GM23338 (cell line): Measurements from ENCODE around the gene NOX1. TPM values are rescaled to one million over a fixed set of nuclear protein-coding genes. Genes with fewer than 3 reads are reported as not detected.

Experiments used
- ATAC-seq: fragments of 200-7000 bp; cut with Tn5 transposase; 3 replicates; pipeline ENCODE4 v1.9.1; 2020
- DNase-seq: peaks from one replicate; pipeline ENCODE4 v3.0.0-alpha.2; 2015; ENCODE audit warnings: low spot score
- H2AFZ ChIP-seq: fragments of 200-600 bp; sonication (generic); 2 replicates; pipeline ENCODE4 v1.8.0; 2016; ENCODE audit warnings: antibody characterized with exemption, mild to moderate bottlenecking, moderate library complexity
- H3F3A ChIP-seq: fragments of 200-600 bp; sonication (generic); replicated peaks from 2 replicates; pipeline ENCODE4 v1.8.0; 2017; ENCODE audit warnings: antibody characterized with exemption, mixed run types, low read depth
- H3K27ac ChIP-seq: fragments of 200-600 bp; sonication (generic); 2 replicates; pipeline ENCODE4 v1.6.1; 2016; ENCODE audit warnings: low read depth
- H3K27me3 ChIP-seq: fragments of 200-600 bp; sonication (generic); 2 replicates; pipeline ENCODE4 v1.8.0; 2016; ENCODE audit warnings: mild to moderate bottlenecking, mixed run types, moderate library complexity; ENCODE audit not compliant: insufficient read depth
- H3K36me3 ChIP-seq: fragments of 200-600 bp; sonication (generic); 2 replicates; pipeline ENCODE4 v1.8.0; 2016; ENCODE audit warnings: mild to moderate bottlenecking; ENCODE audit not compliant: insufficient read depth
- H3K4me1 ChIP-seq: fragments of 200-600 bp; sonication (generic); 2 replicates; pipeline ENCODE4 v1.8.0; 2016; ENCODE audit warnings: mild to moderate bottlenecking, moderate library complexity; ENCODE audit not compliant: insufficient read depth
- H3K4me2 ChIP-seq: fragments of 200-600 bp; sonication (generic); 2 replicates; pipeline ENCODE4 v1.7.1; 2017; ENCODE audit warnings: mixed run types
- H3K4me3 ChIP-seq: fragments of 200-600 bp; sonication (generic); 2 replicates; pipeline ENCODE4 v1.6.1; 2016; ENCODE audit warnings: mixed run types
- H3K79me2 ChIP-seq: fragments of 200-600 bp; sonication (generic); replicated peaks from 2 replicates; pipeline ENCODE4 v1.8.0; 2017; ENCODE audit warnings: mild to moderate bottlenecking; ENCODE audit not compliant: insufficient read depth
- H3K9me2 ChIP-seq: fragments of 200-600 bp; sonication (generic); 2 replicates; pipeline ENCODE4 v1.8.0; 2017; ENCODE audit not compliant: insufficient read depth
- H4K20me1 ChIP-seq: fragments of 200-600 bp; sonication (generic); replicated peaks from 2 replicates; pipeline ENCODE4 v1.8.0; 2017; ENCODE audit warnings: mild to moderate bottlenecking; ENCODE audit not compliant: insufficient read depth
- H3K27ac Mint-ChIP-seq: 2 replicates; pipeline ENCODE4 v1.8.0; 2020; ENCODE audit warnings: inconsistent platforms, mild to moderate bottlenecking, moderate library complexity, mixed read lengths
- H3K27me3 Mint-ChIP-seq: 3 replicates; pipeline ENCODE4 v1.8.0; 2022; ENCODE audit warnings: low read depth, mild to moderate bottlenecking, moderate library complexity, mixed read lengths, inconsistent platforms; ENCODE audit not compliant: insufficient read depth, poor library complexity
- H3K36me3 Mint-ChIP-seq: 3 replicates; pipeline ENCODE4 v1.8.0; 2021; ENCODE audit warnings: low read depth, mild to moderate bottlenecking, inconsistent platforms, moderate library complexity, mixed read lengths
- H3K4me1 Mint-ChIP-seq: 3 replicates; pipeline ENCODE4 v1.8.0; 2020; ENCODE audit warnings: mild to moderate bottlenecking, inconsistent platforms, mixed read lengths
- H3K4me3 Mint-ChIP-seq: 3 replicates; pipeline ENCODE4 v1.8.0; 2021; ENCODE audit warnings: moderate library complexity, mild to moderate bottlenecking, inconsistent platforms, mixed read lengths
- H3K9me3 Mint-ChIP-seq: 3 replicates; pipeline ENCODE4 v1.8.0; 2020; ENCODE audit warnings: moderate library complexity, mild to moderate bottlenecking, inconsistent platforms, mixed read lengths
- CREB1 ChIP-seq: fragments of 250-450 bp; sonication (Bioruptor Pico); IDR thresholded peaks from 2 replicates; pipeline ENCODE4 v1.5.0; 2020; ENCODE audit warnings: low read depth, mild to moderate bottlenecking, moderate library complexity
- ETS1 ChIP-seq: IDR thresholded peaks from 2 replicates; pipeline ENCODE4 v1.6.1; 2016; ENCODE audit warnings: antibody characterized with exemption
- POLR2AphosphoS5 ChIP-seq: IDR thresholded peaks from 2 replicates; pipeline ENCODE4 v1.6.1; 2016; ENCODE audit warnings: antibody characterized with exemption, low read depth
- STAT1 ChIP-seq: IDR thresholded peaks from one replicate; pipeline ENCODE4 v1.6.1; 2016; ENCODE audit warnings: antibody characterized with exemption; ENCODE audit not compliant: unreplicated experiment
- ZNF114 ChIP-seq: fragments of 250-450 bp; sonication (Bioruptor Pico); IDR thresholded peaks from 2 replicates; pipeline ENCODE4 v1.5.0; 2020; ENCODE audit warnings: mild to moderate bottlenecking, moderate library complexity
- ZNF462 ChIP-seq: fragments of 250-450 bp; sonication (Bioruptor Pico); IDR thresholded peaks from 2 replicates; pipeline ENCODE4 v1.5.0; 2020; ENCODE audit warnings: mild to moderate bottlenecking, moderate library complexity
- polyA plus RNA-seq: library from polyadenylated mRNA; unstranded; fragments of >200 nt; fragmentation: Nextera tagmentation; extraction: Ambion mirVana; gene quantifications from 2 replicates; pipeline ENCODE4 v1.2.1, GENCODE V29; 2016
- total RNA-seq: library from RNA; depleted of rRNA; stranded (reverse); fragments of >200 nt; shearing (Covaris generic); gene quantifications from 2 replicates; pipeline ENCODE4 v1.2.3, GENCODE V29; 2014

Gene NOX1
- total and polyA plus RNA-seq, 2 experiments from 2014 or later = 0.31 TPM; not detected in 1

GRCh38 chrX:100819837-100820666 lies 54.1 kb downstream of the NOX1 start, which contains the start of gene CSTF2:
Gene CSTF2 (plus strand): TSS chrX:100820391. CDS start chrX:100820417, 26 bp downstream.
- peaks cover 3% of the 10 kb centered on the region; the same call in 1 of the 2 replicates for H3K4me1 ChIP-seq
- H3K4me1 Mint-ChIP-seq = peaks cover 4% of the 10 kb centered on the region; the same call in 2 of the 3 replicates
- H3K27ac Mint-ChIP-seq = peak within 1 kb of the TSS; percentile 86; the same call in 1 of the 2 replicates
- TF ChIP-seq ETS1 (peak; percentile 54; the same call in 1 of the 2 replicates), CREB1 (CRISPR knock-in tag) (0 out of 2 replicates have a peak, but pooled peaks have one; percentile 29), STAT1 (no peak), ZNF462 (CRISPR knock-in tag) (no peak), POLR2AphosphoS5 (peak; percentile 79), ZNF114 (CRISPR knock-in tag) (no peak)
- peaks cover 23% of the 10 kb centered on the region for H3K36me3 ChIP-seq
- H2AFZ ChIP-seq = peak within 1 kb of the TSS; percentile 96; the same call in 1 of the 2 replicates
- peak within 1 kb of the TSS; percentile 83 for H3K4me3 ChIP-seq
- H3K4me2 ChIP-seq = peak within 1 kb of the TSS; percentile 90
- no peak within 1 kb of the TSS for H3K27ac ChIP-seq
- H3K27me3 ChIP-seq = no peaks in the 10 kb centered on the region
- ATAC-seq (peak; percentile 100), DNase-seq (peak; percentile 82)
- H3K9me3 Mint-ChIP-seq = no peaks in the 10 kb centered on the region
- peaks cover 8% of the 10 kb centered on the region for H3K79me2 ChIP-seq
- H3K27me3 Mint-ChIP-seq = peaks cover 3% of the 10 kb centered on the region
- H3K36me3 Mint-ChIP-seq = peaks cover 25% of the 10 kb centered on the region; the same call in 2 of the 3 replicates
- H3F3A ChIP-seq = no peaks in the 10 kb centered on the region
- peak within 1 kb of the TSS; percentile 89 for H3K4me3 Mint-ChIP-seq
- no peaks in the 10 kb centered on the region for H4K20me1 ChIP-seq
- H3K9me2 ChIP-seq = no peaks in the 10 kb centered on the region
